Large intestine (tissue), 3 donors: ENCODE data around the gene BRD4. TPM values are rescaled to one million over a fixed set of nuclear protein-coding genes. Genes with fewer than 3 reads are reported as not detected.
A peak's percentile ranks its signal among the peaks of the same experiment; 100 is the strongest.

Source experiments
- DNase-seq, 2 donors: peaks; one replicate each; pipeline versions ENCODE4 v3.0.0 to v3.0.0-alpha.2; 2013
- H3K27ac ChIP-seq: one replicate; pipeline ENCODE4 v1.5.1; 2013; ENCODE audit warnings: low read length
- H3K27me3 ChIP-seq: 2 replicates; pipeline ENCODE4 v1.6.1; 2013; ENCODE audit warnings: low read length; ENCODE audit not compliant: control insufficient read depth, insufficient read depth
- H3K36me3 ChIP-seq: 2 replicates; pipeline ENCODE4 v1.6.1; 2013; ENCODE audit warnings: low read length; ENCODE audit not compliant: control insufficient read depth, insufficient read depth
- H3K4me1 ChIP-seq: one replicate; pipeline ENCODE4 v1.6.1; 2013; ENCODE audit warnings: low read length; ENCODE audit not compliant: control insufficient read depth, insufficient read depth
- H3K4me3 ChIP-seq: one replicate; pipeline ENCODE4 v1.5.1; 2013; ENCODE audit warnings: low read length
- H3K9me3 ChIP-seq: one replicate; pipeline ENCODE4 v1.6.1; 2013; ENCODE audit warnings: mild to moderate bottlenecking, low read depth, low read length, moderate library complexity; ENCODE audit not compliant: control insufficient read depth
- WGBS: methylation state at CpG from one replicate; pipeline ENCODE4 v1.1.5; 2013; ENCODE audit warnings: low lambda C conversion rate; ENCODE audit not compliant: insufficient coverage; 5-methylcytosine and 5-hydroxymethylcytosine counted together
- polyA plus RNA-seq: library from polyadenylated mRNA; unstranded; fragments of 120-200 nt; gene quantifications from one replicate; pipeline ENCODE4 v1.2.1, GENCODE V29; 2013

The BRD4 gene
- polyA plus RNA-seq, 1 donor, result 39.1 TPM

GRCh38 chr19:15283141-15283883, 49.0 kb downstream of the BRD4 start:
- Histone ChIP-seq H3K27ac (no peak overlapping the region), H3K4me3 (no peak overlapping the region), H3K4me1 (peaks cover 21% of the 10 kb centered on the region), H3K9me3 (no peaks in the 10 kb centered on the region), H3K36me3 (no peaks in the 10 kb centered on the region), H3K27me3 (no peaks in the 10 kb centered on the region)
- 80% methylated on average over 2 of the region's 10 CpGs for WGBS
- DNase-seq, result no peak

- Histone ChIP-seq H3K4me1 (peaks cover 21% of the 10 kb centered on the region), H3K27me3 (no peaks in the 10 kb centered on the region), H3K4me3 (no peak overlapping the region), H3K9me3 (no peaks in the 10 kb centered on the region), H3K36me3 (no peaks in the 10 kb centered on the region), H3K27ac (no peak overlapping the region)
- DNase-seq, result no peak
- no CpG with 5 or more reads among the region's 1 CpG for WGBS
Measured at GRCh38 chr19:15282311-15282705, 50.0 kb downstream of the BRD4 start.

GRCh38 chr19:15280915-15281683, 51.2 kb downstream of the BRD4 start:
- H3K4me3 ChIP-seq, result no peak overlapping the region
- no CpG with 5 or more reads among the region's 12 CpGs for WGBS
- peaks cover 15% of the 10 kb centered on the region for H3K4me1 ChIP-seq
- no peaks in the 10 kb centered on the region for H3K27me3 ChIP-seq
- H3K9me3 ChIP-seq, result no peaks in the 10 kb centered on the region
- no peaks in the 10 kb centered on the region for H3K36me3 ChIP-seq
- DNase-seq, result peak; percentile 37 to 48
- peak overlapping the region; percentile 13 for H3K27ac ChIP-seq

- Histone ChIP-seq H3K9me3 (no peaks in the 10 kb centered on the region), H3K4me3 (no peak overlapping the region), H3K36me3 (peaks cover 3% of the 10 kb centered on the region), H3K27ac (no peak overlapping the region), H3K4me1 (peaks cover 13% of the 10 kb centered on the region), H3K27me3 (no peaks in the 10 kb centered on the region)
- 60% methylated on average over 1 of the region's 6 CpGs for WGBS
- DNase-seq, result no peak
Measured at GRCh38 chr19:15280048-15280725, 52.2 kb downstream of the BRD4 start.

- no peaks in the 10 kb centered on the region for H3K9me3 ChIP-seq
- H3K27me3 ChIP-seq, result no peaks in the 10 kb centered on the region
- H3K4me1 ChIP-seq, result peaks cover 10% of the 10 kb centered on the region
- no peak for DNase-seq
- peaks cover 5% of the 10 kb centered on the region for H3K36me3 ChIP-seq
- no peak overlapping the region for H3K27ac ChIP-seq
- WGBS, result no CpG with 5 or more reads among the region's 4 CpGs
- no peak overlapping the region for H3K4me3 ChIP-seq
Measured at GRCh38 chr19:15279326-15279904, 52.9 kb downstream of the BRD4 start.

- H3K9me3 ChIP-seq, result no peaks in the 10 kb centered on the region
- peaks cover 21% of the 10 kb centered on the region for H3K36me3 ChIP-seq
- H3K27me3 ChIP-seq, result no peaks in the 10 kb centered on the region
- no peak overlapping the region for H3K27ac ChIP-seq
- WGBS, result 60% methylated on average over 1 of the region's 11 CpGs
- H3K4me1 ChIP-seq, result peaks cover 7% of the 10 kb centered on the region
- DNase-seq, result no peak
- no peak overlapping the region for H3K4me3 ChIP-seq
Measured at GRCh38 chr19:15276620-15277215, 55.6 kb downstream of the BRD4 start.

- Histone ChIP-seq H3K27me3 (no peaks in the 10 kb centered on the region), H3K4me1 (no peaks in the 10 kb centered on the region), H3K27ac (no peak overlapping the region), H3K36me3 (peaks cover 42% of the 10 kb centered on the region), H3K4me3 (no peak overlapping the region), H3K9me3 (no peaks in the 10 kb centered on the region)
- WGBS, result no CpG with 5 or more reads among the region's 4 CpGs
- no peak for DNase-seq
Measured at GRCh38 chr19:15274477-15274876, 57.9 kb downstream of the BRD4 start.

- Histone ChIP-seq H3K9me3 (no peaks in the 10 kb centered on the region), H3K4me1 (no peaks in the 10 kb centered on the region), H3K27ac (no peak overlapping the region), H3K36me3 (peaks cover 70% of the 10 kb centered on the region), H3K27me3 (no peaks in the 10 kb centered on the region), H3K4me3 (no peak overlapping the region)
- no peak for DNase-seq
- WGBS, result 59% methylated on average over 3 of the region's 6 CpGs
Measured at GRCh38 chr19:15269806-15270205, 62.5 kb downstream of the BRD4 start.

- 100% methylated on average over 1 of the region's 5 CpGs for WGBS
- Histone ChIP-seq H3K4me1 (no peaks in the 10 kb centered on the region), H3K27me3 (no peaks in the 10 kb centered on the region), H3K36me3 (peaks cover 79% of the 10 kb centered on the region), H3K4me3 (no peak overlapping the region), H3K27ac (no peak overlapping the region), H3K9me3 (no peaks in the 10 kb centered on the region)
- no peak for DNase-seq
Measured at GRCh38 chr19:15268928-15269253, 63.4 kb downstream of the BRD4 start.
